GM18502 (cell line): ENCODE results near the gene C12orf57.
"Not testable (repeated sequence)": the region's sequence is repeated elsewhere in the genome, so short reads cannot be mapped to it uniquely, and the experiment has no call there.

ENCODE experiments used
- ATAC-seq: cut with Tn5 transposase; IDR thresholded peaks from one replicate; pipeline ENCODE4 v1.9.1; 2021; ENCODE audit warnings: mild to moderate bottlenecking; ENCODE audit not compliant: unreplicated experiment, poor library complexity

Gene C12orf57

GRCh38 chr12:6943722-6944380 is at the start of gene C12orf57, which contains the start of gene RNU7-1:
TSS of gene C12orf57 (plus strand) at chr12:6944022. CDS start at chr12:6944122, 100 bp downstream.
TSS of gene RNU7-1 (plus strand) at chr12:6943816.
- ATAC-seq: peak; percentile 40

GRCh38 chr12:6894321-6894720 is 49.5 kb upstream of the C12orf57 start:
- no peak for ATAC-seq

GRCh38 chr12:6896846-6897435 is 46.9 kb upstream of the C12orf57 start:
- ATAC-seq: no peak

- no peak for ATAC-seq
Measured at GRCh38 chr12:6899427-6899826, 44.4 kb upstream of the C12orf57 start.

- no peak for ATAC-seq
Measured at GRCh38 chr12:6899837-6900519, 43.8 kb upstream of the C12orf57 start.

GRCh38 chr12:6902448-6902847 is 41.4 kb upstream of the C12orf57 start:
- no peak for ATAC-seq

- no peak for ATAC-seq
Measured at GRCh38 chr12:6903722-6904121, 40.1 kb upstream of the C12orf57 start.

GRCh38 chr12:6904280-6905276 is 39.2 kb upstream of the C12orf57 start, which contains the start of gene LRRC23:
TSS of gene LRRC23 (plus strand) at chr12:6904822. CDS start at chr12:6905634, 812 bp downstream.
- peak; percentile 95 for ATAC-seq

GRCh38 chr12:6905414-6906040 is 38.3 kb upstream of the C12orf57 start:
- no peak for ATAC-seq

GRCh38 chr12:6908141-6908540 is 35.7 kb upstream of the C12orf57 start:
- ATAC-seq: not testable (repeated sequence)

GRCh38 chr12:6909421-6910145 is 34.2 kb upstream of the C12orf57 start:
- no peak for ATAC-seq

- no peak for ATAC-seq
Measured at GRCh38 chr12:6912164-6912935, 31.5 kb upstream of the C12orf57 start.

- peak; percentile 80 for ATAC-seq
Measured at GRCh38 chr12:6914246-6914946, 29.4 kb upstream of the C12orf57 start, which contains the start of gene ENO2. TSS of gene ENO2 (plus strand) at chr12:6914580. CDS start at chr12:6915833, 1,253 bp downstream.

GRCh38 chr12:6914947-6915788 is 28.7 kb upstream of the C12orf57 start:
- ATAC-seq: no peak

GRCh38 chr12:6915789-6916285 is 28.0 kb upstream of the C12orf57 start:
- no peak for ATAC-seq

GRCh38 chr12:6916426-6917200 is 27.2 kb upstream of the C12orf57 start:
- ATAC-seq: no peak
